SU-DHL-6 (cell line): ENCODE measurements around the gene SPDYE2B.
"Not testable (repeated sequence)": the region's sequence is repeated elsewhere in the genome, so short reads cannot be mapped to it uniquely, and the experiment has no call there.

Experiments
- EZH2phosphoT487 ChIP-seq: fragments of 200-600 bp; sonication (generic), shearing (Covaris generic); conservative IDR thresholded peaks from 2 replicates; pipeline ENCODE4 v1.6.1; 2018; ENCODE audit warnings: mild to moderate bottlenecking, antibody characterized with exemption, low read length, moderate library complexity, mixed read lengths
- TF ChIP-seq, protein P1 (sequence below): fragments of 200-600 bp; sonication (generic); IDR thresholded peaks from one replicate; pipeline ENCODE4 v1.5.1; 2017; ENCODE audit warnings: antibody characterized with exemption, mild to moderate bottlenecking, low read length, moderate library complexity; ENCODE audit not compliant: insufficient read depth, poor library complexity, severe bottlenecking

DNA sequence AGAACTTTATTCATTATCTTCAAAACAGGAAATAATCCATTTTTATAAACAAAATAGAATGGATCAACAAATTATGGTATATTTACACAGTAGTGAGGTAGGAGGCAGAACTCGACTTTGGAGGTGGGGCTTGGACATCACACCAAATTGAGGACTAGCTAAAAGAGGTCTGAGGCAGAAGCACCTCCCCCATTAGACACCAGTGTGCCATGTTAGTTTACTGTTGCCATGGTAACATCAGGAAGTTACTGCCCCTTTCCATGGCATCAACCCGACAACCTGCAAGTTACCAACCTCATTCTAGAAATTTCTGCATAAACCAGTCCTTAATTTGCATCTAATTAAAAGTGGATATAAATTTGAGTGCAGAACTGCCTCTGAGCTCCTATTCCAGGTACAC, 45.9 kb downstream of the SPDYE2B start:
- TF ChIP-seq, protein P1, sequence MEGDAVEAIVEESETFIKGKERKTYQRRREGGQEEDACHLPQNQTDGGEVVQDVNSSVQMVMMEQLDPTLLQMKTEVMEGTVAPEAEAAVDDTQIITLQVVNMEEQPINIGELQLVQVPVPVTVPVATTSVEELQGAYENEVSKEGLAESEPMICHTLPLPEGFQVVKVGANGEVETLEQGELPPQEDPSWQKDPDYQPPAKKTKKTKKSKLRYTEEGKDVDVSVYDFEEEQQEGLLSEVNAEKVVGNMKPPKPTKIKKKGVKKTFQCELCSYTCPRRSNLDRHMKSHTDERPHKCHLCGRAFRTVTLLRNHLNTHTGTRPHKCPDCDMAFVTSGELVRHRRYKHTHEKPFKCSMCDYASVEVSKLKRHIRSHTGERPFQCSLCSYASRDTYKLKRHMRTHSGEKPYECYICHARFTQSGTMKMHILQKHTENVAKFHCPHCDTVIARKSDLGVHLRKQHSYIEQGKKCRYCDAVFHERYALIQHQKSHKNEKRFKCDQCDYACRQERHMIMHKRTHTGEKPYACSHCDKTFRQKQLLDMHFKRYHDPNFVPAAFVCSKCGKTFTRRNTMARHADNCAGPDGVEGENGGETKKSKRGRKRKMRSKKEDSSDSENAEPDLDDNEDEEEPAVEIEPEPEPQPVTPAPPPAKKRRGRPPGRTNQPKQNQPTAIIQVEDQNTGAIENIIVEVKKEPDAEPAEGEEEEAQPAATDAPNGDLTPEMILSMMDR, result not testable (repeated sequence)
- not testable (repeated sequence) for TF ChIP-seq EZH2phosphoT487
